Gastrocnemius medialis (tissue), 4 donors: ENCODE measurements around the gene OTUD4. TPM values are rescaled to one million over a fixed set of nuclear protein-coding genes. Genes with fewer than 3 reads are reported as not detected.
A peak's percentile ranks its signal among the peaks of the same experiment; 100 is the strongest.
"Not testable (repeated sequence)": the region's sequence is repeated elsewhere in the genome, so short reads cannot be mapped to it uniquely, and the experiment has no call there.

ENCODE experiments used
- ATAC-seq, 2 donors: fragments of 150-250 bp; one replicate each; pipeline ENCODE4 v1.9.1; 2016
- DNase-seq, 2 donors: peaks; one replicate each; pipeline ENCODE4 v3.0.0-alpha.2; 2019
- H3K27ac ChIP-seq, 4 donors: fragments of 200-600 bp; sonication (generic); 1 replicate in 1 of 4; 2 replicates in 3 of 4; pipeline ENCODE4 v1.5.1; 2016 to 2018; ENCODE audit warnings: mild to moderate bottlenecking in 2 of 4, moderate library complexity in 1 of 4
- H3K27me3 ChIP-seq, 3 donors: fragments of 200-600 bp; sonication (generic) in 2 of 3; 1 replicate in 1 of 3; 2 replicates in 2 of 3; pipeline versions ENCODE4 v1.5.1 to v1.6.0; 2016 to 2019; ENCODE audit warnings: mild to moderate bottlenecking in 1 of 3, moderate library complexity in 1 of 3
- H3K36me3 ChIP-seq, 2 donors: fragments of 200-600 bp; sonication (generic) in 1 of 2; one replicate each; pipeline ENCODE4 v1.5.1; 2017 to 2018
- H3K4me1 ChIP-seq, 2 donors: fragments of 200-600 bp; sonication (generic) in 1 of 2; one replicate each; pipeline ENCODE4 v1.5.1; 2016 to 2017; ENCODE audit warnings: mild to moderate bottlenecking in 2 of 2
- H3K4me3 ChIP-seq, 4 donors: fragments of 200-600 bp; sonication (generic) in 3 of 4; 1 replicate in 1 of 4; 2 replicates in 3 of 4; pipeline ENCODE4 v1.5.1; 2016 to 2019; ENCODE audit warnings: mild to moderate bottlenecking in 2 of 4
- H3K9me3 ChIP-seq, 3 donors: fragments of 200-600 bp; sonication (generic) in 2 of 3; 1 replicate in 1 of 3; 2 replicates in 2 of 3; pipeline ENCODE4 v1.5.1; 2016 to 2019
- POLR2A ChIP-seq, 2 donors: fragments of 450-650 bp; IDR thresholded peaks; one replicate each; pipeline ENCODE4 v1.6.1; 2017; ENCODE audit warnings: antibody characterized with exemption in 2 of 2, mild to moderate bottlenecking in 2 of 2, moderate library complexity in 2 of 2
- in situ Hi-C, 4 donors: fragments of 200-750 bp; cut with MboI; loops; one replicate each; pipeline versions ENCODE4 v1.15.0 to v1.8.0; 2017; ENCODE audit warnings: low sequenced_read_pairs in 4 of 4
- intact Hi-C: fragments of 100-400 bp; cut with DNase I; formaldehyde crosslinking; loops from one replicate; pipeline ENCODE4 v1.15.1; 2023; ENCODE audit warnings: low total_unique reads
- total RNA-seq, 4 donors: library from RNA; depleted of rRNA; stranded (reverse); fragments of >200 nt; gene quantifications; one replicate each; pipeline versions ENCODE4 v1.1.0 to v1.2.3, GENCODE V29; 2016
- TF ChIP-seq, protein P1 (sequence below), 5 experiments: fragments of 450-650 bp in 3 of 5; fragments of 200-600 bp in 2 of 5; sonication (generic) in 2 of 5; IDR thresholded peaks in 4 of 5; conservative IDR thresholded peaks in 1 of 5; 1 replicate in 4 of 5; 2 replicates in 1 of 5; pipeline ENCODE4 v1.5.1; 2016 to 2019; ENCODE audit warnings: antibody characterized with exemption in 5 of 5, mild to moderate bottlenecking in 3 of 5, moderate library complexity in 3 of 5

Gene OTUD4
- total RNA-seq, 4 donors from 2014 or later, result 32.6 to 61.1 (median 47.9) TPM

DNA sequence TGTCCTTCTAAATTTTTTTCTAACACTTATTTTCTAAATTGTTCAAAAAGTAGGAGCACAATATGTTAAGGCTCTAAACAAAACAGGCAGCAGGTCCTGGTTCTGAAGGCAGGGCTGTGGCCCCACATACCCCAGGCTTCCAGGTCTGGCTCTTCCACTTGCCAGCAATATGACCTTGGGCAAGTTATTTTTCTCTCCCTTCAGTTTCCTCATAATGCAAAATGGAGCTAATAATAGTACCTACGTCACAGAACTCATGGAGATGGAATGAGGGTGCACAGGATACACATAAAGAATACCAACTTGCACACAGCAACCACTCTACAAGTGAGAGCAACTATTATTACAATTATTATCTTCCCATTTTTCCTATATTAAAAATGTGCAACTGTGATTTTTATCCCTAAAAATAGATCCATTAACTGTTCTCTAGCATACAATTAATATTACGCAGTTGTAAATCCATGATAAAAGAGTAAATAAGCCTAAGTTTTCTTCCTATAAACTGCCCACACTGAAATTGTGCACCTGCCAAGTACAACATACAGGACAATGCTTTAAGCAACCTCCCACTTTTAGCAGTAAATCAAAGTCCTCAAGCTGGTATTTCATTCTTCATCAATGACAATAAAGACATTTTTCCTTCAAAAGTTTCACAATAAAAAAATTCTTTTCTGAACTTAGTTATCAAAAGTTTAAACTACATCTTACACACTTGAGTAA lies 27.0 kb downstream of the OTUD4 start:
- DNase-seq (no peak), ATAC-seq (peak; percentile 72 to 88)
- Histone ChIP-seq H3K36me3 (peaks cover 0 to 73% of the 10 kb centered on the region in 2 donors), H3K27ac (peak overlapping the region; percentile 65 to 73 (median 68)), H3K4me1 (peaks cover 13 to 22% of the 10 kb centered on the region in 2 donors), H3K9me3 (no peaks in the 10 kb centered on the region), H3K27me3 (no peaks in the 10 kb centered on the region), H3K4me3 (no peak overlapping the region)
- intact Hi-C loops, result loop anchor here (5.0 kb wide), 1 partner anchor 464 kb away; the partner anchor contains the start of gene MMAA
- TF ChIP-seq, protein P1, sequence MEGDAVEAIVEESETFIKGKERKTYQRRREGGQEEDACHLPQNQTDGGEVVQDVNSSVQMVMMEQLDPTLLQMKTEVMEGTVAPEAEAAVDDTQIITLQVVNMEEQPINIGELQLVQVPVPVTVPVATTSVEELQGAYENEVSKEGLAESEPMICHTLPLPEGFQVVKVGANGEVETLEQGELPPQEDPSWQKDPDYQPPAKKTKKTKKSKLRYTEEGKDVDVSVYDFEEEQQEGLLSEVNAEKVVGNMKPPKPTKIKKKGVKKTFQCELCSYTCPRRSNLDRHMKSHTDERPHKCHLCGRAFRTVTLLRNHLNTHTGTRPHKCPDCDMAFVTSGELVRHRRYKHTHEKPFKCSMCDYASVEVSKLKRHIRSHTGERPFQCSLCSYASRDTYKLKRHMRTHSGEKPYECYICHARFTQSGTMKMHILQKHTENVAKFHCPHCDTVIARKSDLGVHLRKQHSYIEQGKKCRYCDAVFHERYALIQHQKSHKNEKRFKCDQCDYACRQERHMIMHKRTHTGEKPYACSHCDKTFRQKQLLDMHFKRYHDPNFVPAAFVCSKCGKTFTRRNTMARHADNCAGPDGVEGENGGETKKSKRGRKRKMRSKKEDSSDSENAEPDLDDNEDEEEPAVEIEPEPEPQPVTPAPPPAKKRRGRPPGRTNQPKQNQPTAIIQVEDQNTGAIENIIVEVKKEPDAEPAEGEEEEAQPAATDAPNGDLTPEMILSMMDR (IDR thresholded peaks at IDR 0.05 in 4 of 5, conservative IDR thresholded peaks at IDR 0.05 in 1 of 5), result no peak
- TF ChIP-seq POLR2A (IDR thresholded peaks at IDR 0.05), result no peak
- in situ Hi-C loops, result loop anchor here in 1 of 4 donors (10.0 kb wide), 1 partner anchor 49 kb away; no protein-coding TSS in a partner anchor

DNA sequence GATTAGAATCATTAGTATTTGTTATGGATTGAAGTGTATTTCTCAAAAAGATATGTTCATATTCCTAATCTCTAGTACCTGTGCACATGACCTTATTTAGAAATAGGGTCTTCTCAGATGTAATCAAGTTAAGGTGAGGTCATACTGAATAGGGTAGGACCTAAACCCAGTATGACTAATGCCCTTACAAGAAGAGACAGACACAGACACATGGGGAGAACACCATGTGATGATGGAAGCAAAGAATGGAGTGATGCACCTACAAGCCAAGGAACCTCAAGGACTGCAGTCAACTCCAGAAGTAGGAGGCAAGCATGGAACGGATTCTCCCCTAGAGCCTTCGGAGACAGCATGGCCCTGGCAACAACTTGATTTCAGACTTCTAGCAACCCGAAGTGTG lies 31.4 kb downstream of the OTUD4 start:
- Histone ChIP-seq H3K4me1 (peaks cover 11 to 13% of the 10 kb centered on the region in 2 donors), H3K36me3 (peaks cover 0 to 73% of the 10 kb centered on the region in 2 donors), H3K4me3 (no peak overlapping the region), H3K27ac (no peak overlapping the region), H3K9me3 (no peaks in the 10 kb centered on the region), H3K27me3 (no peaks in the 10 kb centered on the region)
- TF ChIP-seq, protein P1 (IDR thresholded peaks at IDR 0.05 in 4 of 5, conservative IDR thresholded peaks at IDR 0.05 in 1 of 5), result no peak
- TF ChIP-seq POLR2A (IDR thresholded peaks at IDR 0.05), result no peak
- no peak for ATAC-seq
- in situ Hi-C loops (no loop called here), intact Hi-C loops (no loop called here)
- no peak for DNase-seq

DNA sequence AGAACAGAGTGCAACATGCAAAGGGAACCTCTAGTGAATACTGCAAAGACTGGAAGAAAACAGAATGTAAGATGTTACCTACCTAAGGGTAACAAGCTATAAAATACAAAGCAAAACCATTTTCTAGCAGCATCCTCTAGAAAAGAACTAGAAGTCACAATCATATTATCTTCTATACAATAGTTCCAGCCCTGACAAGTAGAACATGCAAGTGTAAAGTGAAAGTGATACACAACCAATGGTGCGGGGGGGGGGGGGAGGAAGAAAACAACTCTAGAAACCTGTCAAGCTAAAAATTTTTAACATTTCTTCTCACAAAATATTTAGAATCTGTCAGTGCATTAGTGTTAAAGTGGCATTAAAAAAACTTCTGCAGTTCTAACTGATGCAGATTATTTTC lies 44.2 kb downstream of the OTUD4 start:
- DNase-seq, in situ Hi-C loops, H3K27me3 ChIP-seq, H3K4me1 ChIP-seq, H3K4me3 ChIP-seq, intact Hi-C loops, H3K9me3 ChIP-seq, ATAC-seq, H3K27ac ChIP-seq: not testable (repeated sequence)
- peaks cover 4 to 57% of the 10 kb centered on the region in 2 donors for H3K36me3 ChIP-seq

DNA sequence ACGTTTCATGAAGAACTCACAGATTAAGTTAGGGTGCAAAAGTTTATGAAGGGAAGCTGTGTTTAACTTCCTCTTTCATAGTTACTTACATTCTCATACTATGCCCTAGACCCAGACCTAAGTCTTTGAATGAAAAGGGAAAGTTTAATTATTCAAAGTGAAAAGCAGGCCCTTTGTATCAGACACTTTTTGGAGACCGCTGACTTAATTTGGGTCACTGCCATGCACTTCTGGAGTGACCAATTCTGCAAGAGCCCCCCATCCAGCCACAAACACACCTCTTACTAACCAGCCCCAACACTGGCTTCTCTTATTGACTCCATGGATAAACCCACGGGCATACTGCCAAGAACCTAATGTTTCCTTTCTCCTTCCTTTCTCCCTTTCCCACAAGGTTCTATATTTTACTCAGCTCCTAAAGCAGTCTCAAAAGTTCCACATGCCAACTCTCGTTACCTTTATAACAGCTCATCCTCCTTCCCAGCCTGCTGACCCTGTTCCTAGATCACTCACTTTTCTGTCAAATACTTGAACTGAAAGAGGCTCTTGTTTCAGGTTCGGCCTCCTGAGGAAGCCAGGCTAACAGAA lies 47.8 kb downstream of the OTUD4 start:
- in situ Hi-C loops (no loop called here), intact Hi-C loops (no loop called here)
- Histone ChIP-seq H3K27ac (no peak overlapping the region), H3K4me1 (peaks cover 0 to 7% of the 10 kb centered on the region in 2 donors), H3K4me3 (no peak overlapping the region), H3K36me3 (peaks cover 0 to 47% of the 10 kb centered on the region in 2 donors), H3K27me3 (no peaks in the 10 kb centered on the region), H3K9me3 (no peaks in the 10 kb centered on the region)
- DNase-seq (no peak), ATAC-seq (no peak)
- TF ChIP-seq, protein P1 (IDR thresholded peaks at IDR 0.05 in 4 of 5, conservative IDR thresholded peaks at IDR 0.05 in 1 of 5), result no peak
- TF ChIP-seq POLR2A (IDR thresholded peaks at IDR 0.05), result no peak

DNA sequence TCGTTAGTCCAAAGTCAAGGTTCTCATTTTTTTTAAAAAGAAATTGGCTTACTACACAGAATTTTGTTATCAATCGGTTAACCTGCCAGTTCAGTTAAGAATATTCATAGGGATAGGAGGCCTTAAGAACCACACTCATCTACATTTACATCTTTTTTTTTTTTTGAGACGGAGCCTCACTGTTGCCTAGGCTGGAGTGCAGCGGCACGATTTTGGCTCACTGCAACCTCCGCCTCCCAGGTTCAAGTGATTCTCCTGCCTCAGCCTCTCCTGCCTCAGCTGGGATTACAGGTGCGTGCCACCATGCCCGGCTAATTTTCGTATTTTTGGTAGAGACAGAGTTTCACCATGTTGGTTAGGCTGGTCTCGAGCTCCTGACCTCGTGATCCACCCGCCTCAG lies 48.5 kb downstream of the OTUD4 start:
- H3K27ac ChIP-seq, result no peak overlapping the region
- H3K4me3 ChIP-seq, result no peak overlapping the region
- in situ Hi-C loops, result no loop called here
- H3K9me3 ChIP-seq, result no peaks in the 10 kb centered on the region
- intact Hi-C loops, result no loop called here
- ATAC-seq (no peak), DNase-seq (no peak)
- TF ChIP-seq, protein P1 (IDR thresholded peaks at IDR 0.05 in 4 of 5, conservative IDR thresholded peaks at IDR 0.05 in 1 of 5), result no peak
- no peak for TF ChIP-seq POLR2A (IDR thresholded peaks at IDR 0.05)
- H3K4me1 ChIP-seq, result peaks cover 0 to 7% of the 10 kb centered on the region in 2 donors
- H3K36me3 ChIP-seq, result peaks cover 0 to 48% of the 10 kb centered on the region in 2 donors
- H3K27me3 ChIP-seq, result no peaks in the 10 kb centered on the region
